C4-2B (cell line): ENCODE results near the gene SLC25A21.

Source experiments
- ZFX ChIP-seq: fragments of 450-650 bp; IDR thresholded peaks from 2 replicates; pipeline ENCODE4 v1.6.1; 2017
- TF ChIP-seq, protein P1 (sequence below): fragments of 450-650 bp; conservative IDR thresholded peaks from 2 replicates; pipeline ENCODE4 v1.5.1; 2017; ENCODE audit warnings: mild to moderate bottlenecking

DNA sequence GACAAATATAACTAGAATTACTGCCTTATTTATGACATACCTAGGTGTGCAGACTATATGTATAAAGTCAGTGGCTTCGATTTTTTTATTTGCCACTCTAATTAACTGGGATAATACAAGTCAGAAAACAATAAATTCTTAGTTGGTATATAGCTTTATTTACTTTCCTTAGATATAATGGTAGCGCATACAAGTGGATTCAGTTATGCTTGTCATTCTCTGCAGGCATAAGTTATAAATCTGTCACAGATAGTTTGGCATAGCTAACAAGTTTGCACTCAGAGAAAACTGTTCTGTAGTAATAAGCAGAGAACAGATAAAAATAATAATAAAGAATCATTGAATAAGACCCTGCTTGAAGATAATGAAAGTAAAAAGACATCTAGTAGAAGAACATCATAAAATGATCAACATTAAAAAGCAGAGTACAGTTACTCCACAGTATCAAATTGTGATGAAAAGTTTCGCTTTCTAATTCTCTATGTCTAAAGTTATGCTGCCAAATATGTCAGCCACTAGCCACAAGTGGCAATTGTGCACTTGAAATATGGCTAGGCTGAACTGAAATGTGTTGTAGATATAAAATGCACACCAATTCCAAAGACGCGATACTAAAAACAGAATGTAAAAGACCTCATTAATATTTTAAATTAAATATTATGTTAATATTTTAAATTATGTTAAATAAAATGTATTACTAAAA lies 224.1 kb downstream of the SLC25A21 start:
- TF ChIP-seq, protein P1, sequence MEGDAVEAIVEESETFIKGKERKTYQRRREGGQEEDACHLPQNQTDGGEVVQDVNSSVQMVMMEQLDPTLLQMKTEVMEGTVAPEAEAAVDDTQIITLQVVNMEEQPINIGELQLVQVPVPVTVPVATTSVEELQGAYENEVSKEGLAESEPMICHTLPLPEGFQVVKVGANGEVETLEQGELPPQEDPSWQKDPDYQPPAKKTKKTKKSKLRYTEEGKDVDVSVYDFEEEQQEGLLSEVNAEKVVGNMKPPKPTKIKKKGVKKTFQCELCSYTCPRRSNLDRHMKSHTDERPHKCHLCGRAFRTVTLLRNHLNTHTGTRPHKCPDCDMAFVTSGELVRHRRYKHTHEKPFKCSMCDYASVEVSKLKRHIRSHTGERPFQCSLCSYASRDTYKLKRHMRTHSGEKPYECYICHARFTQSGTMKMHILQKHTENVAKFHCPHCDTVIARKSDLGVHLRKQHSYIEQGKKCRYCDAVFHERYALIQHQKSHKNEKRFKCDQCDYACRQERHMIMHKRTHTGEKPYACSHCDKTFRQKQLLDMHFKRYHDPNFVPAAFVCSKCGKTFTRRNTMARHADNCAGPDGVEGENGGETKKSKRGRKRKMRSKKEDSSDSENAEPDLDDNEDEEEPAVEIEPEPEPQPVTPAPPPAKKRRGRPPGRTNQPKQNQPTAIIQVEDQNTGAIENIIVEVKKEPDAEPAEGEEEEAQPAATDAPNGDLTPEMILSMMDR, result no peak
- TF ChIP-seq ZFX, result no peak
